ENCODE data around the gene SMAD3. TPM values are rescaled to one million over a fixed set of nuclear protein-coding genes. Genes with fewer than 3 reads are reported as not detected.
A peak's percentile ranks its signal among the peaks of the same experiment; 100 is the strongest.

The SMAD3 gene
- total RNA-seq, 3 donors from 2014 or later = 23.2 to 25.7 (median 24.4) TPM

GRCh38 chr15:67142092-67142766, 76.8 kb downstream of the SMAD3 start:
- H3K9me3 Mint-ChIP-seq = no peaks in the 10 kb centered on the region
- no peak for DNase-seq

GRCh38 chr15:67142767-67143100, 77.3 kb downstream of the SMAD3 start:
- H3K4me1 Mint-ChIP-seq (ENCODE audit: low read depth) = peaks cover 87% of the 10 kb centered on the region
- no peaks in the 10 kb centered on the region for H3K9me3 Mint-ChIP-seq
- DNase-seq (no peak), ATAC-seq (no peak)
- H3K27me3 Mint-ChIP-seq (ENCODE audit: low read depth) = no peaks in the 10 kb centered on the region
- peaks cover 4% of the 10 kb centered on the region for H3K36me3 Mint-ChIP-seq (ENCODE audit: insufficient read depth)
- H3K4me3 Mint-ChIP-seq = no peak overlapping the region

More at GRCh38 chr15:67142092-67142766, 76.8 kb downstream of the SMAD3 start:
- H3K36me3 Mint-ChIP-seq (ENCODE audit: insufficient read depth) = peaks cover 4% of the 10 kb centered on the region
- peaks cover 87% of the 10 kb centered on the region for H3K4me1 Mint-ChIP-seq (ENCODE audit: low read depth)
- no peak for ATAC-seq
- H3K27me3 Mint-ChIP-seq (ENCODE audit: low read depth) = no peaks in the 10 kb centered on the region
- H3K4me3 Mint-ChIP-seq = no peak overlapping the region

GRCh38 chr15:67143646-67144045, 78.2 kb downstream of the SMAD3 start:
- Mint-ChIP-seq H3K36me3 (ENCODE audit: insufficient read depth) (peaks cover 2% of the 10 kb centered on the region), H3K4me3 (no peak overlapping the region), H3K27me3 (ENCODE audit: low read depth) (no peaks in the 10 kb centered on the region), H3K9me3 (no peaks in the 10 kb centered on the region), H3K4me1 (ENCODE audit: low read depth) (peaks cover 89% of the 10 kb centered on the region)
- ATAC-seq = no peak
- DNase-seq = no peak

DNA sequence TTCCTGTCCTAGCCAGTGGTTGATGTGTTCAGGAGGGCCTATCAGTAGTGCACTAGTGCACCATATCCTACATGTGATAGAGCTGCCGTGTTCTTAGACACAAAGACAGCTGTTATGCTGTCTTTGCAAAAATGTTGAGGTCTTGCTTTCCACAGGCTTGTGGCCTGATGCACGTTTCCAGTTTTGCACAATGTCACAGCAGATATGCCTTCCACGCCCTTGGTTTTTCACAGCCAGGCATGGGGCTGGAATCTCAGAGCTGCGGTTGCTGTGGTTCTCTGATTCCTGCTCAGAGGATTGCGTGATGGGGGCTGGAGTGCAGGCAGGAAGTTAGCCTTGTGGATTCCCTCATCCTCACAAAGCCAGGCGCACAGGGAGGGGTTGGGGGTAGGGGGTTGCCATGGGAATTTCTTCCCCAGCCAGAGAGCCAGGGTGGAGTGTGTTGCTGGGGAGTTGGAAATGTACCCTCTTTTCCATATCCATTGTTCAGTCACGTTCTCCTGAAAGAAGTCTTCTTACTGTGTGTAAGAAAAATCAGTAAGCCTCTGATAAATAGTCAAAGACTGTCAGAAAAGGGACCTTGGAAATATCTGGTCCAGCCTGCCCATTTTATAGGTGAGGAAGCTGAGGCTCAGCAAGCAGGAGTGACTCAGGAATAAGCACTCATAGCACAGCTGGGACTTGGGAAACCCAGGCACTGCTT, 79.4 kb downstream of the SMAD3 start:
- ATAC-seq (no peak), DNase-seq (no peak)
- no peaks in the 10 kb centered on the region for H3K9me3 Mint-ChIP-seq
- H3K4me1 Mint-ChIP-seq (ENCODE audit: low read depth) = peaks cover 94% of the 10 kb centered on the region
- no peaks in the 10 kb centered on the region for H3K27me3 Mint-ChIP-seq (ENCODE audit: low read depth)
- peaks cover 2% of the 10 kb centered on the region for H3K36me3 Mint-ChIP-seq (ENCODE audit: insufficient read depth)
- no peak overlapping the region for H3K4me3 Mint-ChIP-seq

- Mint-ChIP-seq H3K36me3 (ENCODE audit: insufficient read depth) (peaks cover 2% of the 10 kb centered on the region), H3K9me3 (no peaks in the 10 kb centered on the region), H3K4me1 (ENCODE audit: low read depth) (peaks cover 94% of the 10 kb centered on the region), H3K4me3 (no peak overlapping the region), H3K27me3 (ENCODE audit: low read depth) (no peaks in the 10 kb centered on the region)
- no peak for ATAC-seq
- DNase-seq = no peak
Observed at GRCh38 chr15:67145312-67145610, 79.9 kb downstream of the SMAD3 start.

DNA sequence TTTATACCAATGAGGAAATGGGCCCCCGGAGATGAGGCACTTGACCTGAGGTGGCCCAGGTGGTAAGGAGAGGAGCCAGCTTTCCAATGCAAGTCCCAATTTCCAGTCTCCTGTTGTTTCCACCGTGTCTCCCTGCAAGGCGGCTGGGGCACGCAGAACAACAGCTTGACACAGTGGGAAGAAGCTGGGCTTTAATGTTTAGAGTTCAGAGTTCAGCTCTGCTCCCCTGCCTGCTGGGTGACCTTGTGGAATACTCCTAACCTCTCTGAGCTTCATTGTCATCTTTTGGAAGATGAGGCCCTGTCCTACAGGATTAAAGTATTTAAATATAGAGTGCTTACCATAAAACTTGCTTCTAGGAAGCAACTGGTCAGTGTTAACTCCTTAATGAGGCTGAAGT, 80.3 kb downstream of the SMAD3 start:
- DNase-seq = no peak
- Mint-ChIP-seq H3K4me1 (ENCODE audit: low read depth) (peaks cover 94% of the 10 kb centered on the region), H3K4me3 (no peak overlapping the region), H3K9me3 (no peaks in the 10 kb centered on the region), H3K27me3 (ENCODE audit: low read depth) (no peaks in the 10 kb centered on the region), H3K36me3 (ENCODE audit: insufficient read depth) (peaks cover 2% of the 10 kb centered on the region)
- ATAC-seq = no peak

GRCh38 chr15:67146234-67146633, 80.8 kb downstream of the SMAD3 start:
- no peak for ATAC-seq
- DNase-seq = no peak
- no peaks in the 10 kb centered on the region for H3K36me3 Mint-ChIP-seq (ENCODE audit: insufficient read depth)
- H3K4me3 Mint-ChIP-seq = no peak overlapping the region
- no peaks in the 10 kb centered on the region for H3K27me3 Mint-ChIP-seq (ENCODE audit: low read depth)
- peaks cover 91% of the 10 kb centered on the region for H3K4me1 Mint-ChIP-seq (ENCODE audit: low read depth)
- no peaks in the 10 kb centered on the region for H3K9me3 Mint-ChIP-seq

- no peaks in the 10 kb centered on the region for H3K9me3 Mint-ChIP-seq
- no peaks in the 10 kb centered on the region for H3K36me3 Mint-ChIP-seq (ENCODE audit: insufficient read depth)
- peak; percentile 62 to 75 for ATAC-seq
- peak; percentile 16 for DNase-seq
- H3K4me3 Mint-ChIP-seq = peak overlapping the region; percentile 36
- peaks cover 88% of the 10 kb centered on the region for H3K4me1 Mint-ChIP-seq (ENCODE audit: low read depth)
- H3K27me3 Mint-ChIP-seq (ENCODE audit: low read depth) = no peaks in the 10 kb centered on the region
Observed at GRCh38 chr15:67146875-67147381, 81.5 kb downstream of the SMAD3 start.

DNA sequence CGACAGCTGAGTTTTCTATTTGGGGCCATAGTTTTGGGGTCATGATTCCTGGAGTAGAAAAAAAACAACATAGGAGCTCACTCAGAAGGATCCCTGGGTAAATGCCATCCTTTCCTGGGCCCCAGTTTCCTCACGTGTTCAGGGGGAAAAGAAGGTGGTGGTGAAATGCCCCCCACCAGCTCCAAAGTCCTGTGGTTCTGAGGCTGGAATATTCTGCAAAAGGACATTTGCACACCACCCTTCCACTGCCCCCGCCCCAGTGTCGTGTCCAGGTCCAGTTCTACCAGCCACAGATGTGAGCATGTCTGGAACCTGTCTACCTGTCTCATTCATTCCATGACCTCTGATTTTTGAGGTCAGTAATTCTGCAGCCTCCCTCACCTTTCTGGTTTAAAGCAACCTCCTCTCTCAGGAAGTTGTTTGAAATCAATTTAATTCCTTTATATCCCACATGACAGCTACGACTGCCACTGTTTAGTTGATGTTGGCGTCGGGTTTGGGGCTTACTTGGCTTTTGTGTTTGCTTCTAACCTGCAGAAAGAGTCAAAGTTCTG, 82.1 kb downstream of the SMAD3 start:
- peaks cover 87% of the 10 kb centered on the region for H3K4me1 Mint-ChIP-seq (ENCODE audit: low read depth)
- no peaks in the 10 kb centered on the region for H3K27me3 Mint-ChIP-seq (ENCODE audit: low read depth)
- no peaks in the 10 kb centered on the region for H3K36me3 Mint-ChIP-seq (ENCODE audit: insufficient read depth)
- DNase-seq = no peak
- H3K9me3 Mint-ChIP-seq = no peaks in the 10 kb centered on the region
- no peak for ATAC-seq
- H3K4me3 Mint-ChIP-seq = peak overlapping the region; percentile 36

DNA sequence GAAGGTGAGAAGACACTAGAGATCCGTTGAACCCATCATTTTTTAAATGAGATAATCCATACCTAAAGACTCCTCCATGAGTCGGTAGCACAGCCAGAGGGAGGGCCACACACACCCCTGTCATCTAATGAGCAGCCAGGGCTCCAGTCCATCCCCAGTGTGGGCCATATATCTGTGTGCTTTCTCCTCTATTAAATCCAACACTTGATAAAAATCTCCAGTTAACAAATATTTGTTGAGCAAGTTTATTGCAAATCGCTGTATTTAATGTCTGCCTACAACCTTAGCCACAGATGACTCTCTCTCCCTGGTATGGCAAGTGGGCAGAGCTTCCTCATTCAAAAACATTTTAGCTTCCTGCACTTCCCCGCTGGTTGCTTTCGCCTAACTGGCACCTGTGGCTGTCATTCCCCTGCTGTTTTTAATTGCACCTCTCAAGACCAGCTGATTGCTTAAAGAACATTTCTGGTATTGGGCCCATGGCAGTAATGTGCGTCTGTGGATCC, 82.8 kb downstream of the SMAD3 start:
- Mint-ChIP-seq H3K9me3 (no peaks in the 10 kb centered on the region), H3K4me1 (ENCODE audit: low read depth) (peaks cover 84% of the 10 kb centered on the region), H3K27me3 (ENCODE audit: low read depth) (no peaks in the 10 kb centered on the region), H3K36me3 (ENCODE audit: insufficient read depth) (no peaks in the 10 kb centered on the region), H3K4me3 (no peak overlapping the region)
- no peak for DNase-seq
- ATAC-seq = no peak

- H3K4me1 Mint-ChIP-seq (ENCODE audit: low read depth) = peaks cover 81% of the 10 kb centered on the region
- H3K4me3 Mint-ChIP-seq = no peak overlapping the region
- ATAC-seq = no peak
- DNase-seq = no peak
- no peaks in the 10 kb centered on the region for H3K27me3 Mint-ChIP-seq (ENCODE audit: low read depth)
- H3K36me3 Mint-ChIP-seq (ENCODE audit: insufficient read depth) = peaks cover 1% of the 10 kb centered on the region
- no peaks in the 10 kb centered on the region for H3K9me3 Mint-ChIP-seq
Observed at GRCh38 chr15:67149068-67149772, 83.8 kb downstream of the SMAD3 start.

GRCh38 chr15:67149773-67150022, 84.3 kb downstream of the SMAD3 start:
- H3K27me3 Mint-ChIP-seq (ENCODE audit: low read depth) = no peaks in the 10 kb centered on the region
- H3K9me3 Mint-ChIP-seq = no peaks in the 10 kb centered on the region

GRCh38 chr15:67150023-67150860, 84.8 kb downstream of the SMAD3 start:
- no peaks in the 10 kb centered on the region for H3K9me3 Mint-ChIP-seq
- peaks cover 74% of the 10 kb centered on the region for H3K4me1 Mint-ChIP-seq (ENCODE audit: low read depth)
- H3K36me3 Mint-ChIP-seq (ENCODE audit: insufficient read depth) = peaks cover 3% of the 10 kb centered on the region
- ATAC-seq (peak; percentile 52 to 65), DNase-seq (peak; percentile 43)
- H3K4me3 Mint-ChIP-seq = peak overlapping the region; percentile 36
- H3K27me3 Mint-ChIP-seq (ENCODE audit: low read depth) = no peaks in the 10 kb centered on the region

More at GRCh38 chr15:67149773-67150022, 84.3 kb downstream of the SMAD3 start:
- DNase-seq = no peak
- Mint-ChIP-seq H3K4me1 (ENCODE audit: low read depth) (peaks cover 79% of the 10 kb centered on the region), H3K4me3 (no peak overlapping the region), H3K36me3 (ENCODE audit: insufficient read depth) (peaks cover 3% of the 10 kb centered on the region)
- ATAC-seq = no peak

DNA sequence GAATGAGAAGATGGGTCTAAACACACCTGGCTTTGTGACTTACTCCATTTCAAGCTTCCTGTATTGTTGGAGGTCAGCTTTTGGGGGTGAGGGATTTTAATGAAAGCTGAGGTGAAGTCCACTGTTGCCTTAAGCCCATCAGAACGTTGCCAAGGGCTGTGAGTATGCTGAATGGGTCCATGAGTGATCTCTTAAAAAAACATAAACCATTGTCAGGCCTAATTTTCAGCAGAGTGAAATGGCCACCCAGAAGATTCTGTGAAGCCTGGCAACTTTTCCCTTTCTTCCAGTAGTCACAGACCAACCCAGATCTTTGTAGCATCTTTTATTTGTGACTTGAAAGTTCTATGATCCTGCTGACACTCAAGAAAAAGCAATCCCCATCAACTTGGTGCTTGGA, 87.0 kb downstream of the SMAD3 start:
- Mint-ChIP-seq H3K4me1 (ENCODE audit: low read depth) (peaks cover 63% of the 10 kb centered on the region), H3K9me3 (no peaks in the 10 kb centered on the region), H3K4me3 (no peak overlapping the region)

More for the DNA sequence above, 87.0 kb downstream of the SMAD3 start:
- ATAC-seq = no peak
- no peak for DNase-seq
- H3K27me3 Mint-ChIP-seq (ENCODE audit: low read depth) = no peaks in the 10 kb centered on the region
- H3K36me3 Mint-ChIP-seq (ENCODE audit: insufficient read depth) = peaks cover 7% of the 10 kb centered on the region
